ENCODE data around the gene SEMA4A. TPM values are rescaled to one million over a fixed set of nuclear protein-coding genes. Genes with fewer than 3 reads are reported as not detected.
"Not testable (repeated sequence)": the region's sequence is repeated elsewhere in the genome, so short reads cannot be mapped to it uniquely, and the experiment has no call there.

The SEMA4A gene
- total RNA-seq, 1 donor from 2014 or later: 128 TPM

GRCh38 chr1:156122519-156123355 is 30.6 kb upstream of the SEMA4A start:
- Mint-ChIP-seq H3K27me3 (ENCODE audit: low read depth) (no peaks in the 10 kb centered on the region), H3K36me3 (ENCODE audit: low read depth) (peaks cover 19% of the 10 kb centered on the region), H3K4me1 (ENCODE audit: low read depth) (peaks cover 56% of the 10 kb centered on the region), H3K4me3 (ENCODE audit: low read depth) (peak overlapping the region; percentile 13), H3K9me3 (no peaks in the 10 kb centered on the region), H3K27ac (peak overlapping the region; percentile 84)
- intact Hi-C loops (cut with micrococcal nuclease): loop anchor here (10.0 kb wide), 1 partner anchor 382 kb away; the partner anchor contains the start of gene MEF2D
- DNase-seq (ENCODE audit: low spot score): no peak

DNA sequence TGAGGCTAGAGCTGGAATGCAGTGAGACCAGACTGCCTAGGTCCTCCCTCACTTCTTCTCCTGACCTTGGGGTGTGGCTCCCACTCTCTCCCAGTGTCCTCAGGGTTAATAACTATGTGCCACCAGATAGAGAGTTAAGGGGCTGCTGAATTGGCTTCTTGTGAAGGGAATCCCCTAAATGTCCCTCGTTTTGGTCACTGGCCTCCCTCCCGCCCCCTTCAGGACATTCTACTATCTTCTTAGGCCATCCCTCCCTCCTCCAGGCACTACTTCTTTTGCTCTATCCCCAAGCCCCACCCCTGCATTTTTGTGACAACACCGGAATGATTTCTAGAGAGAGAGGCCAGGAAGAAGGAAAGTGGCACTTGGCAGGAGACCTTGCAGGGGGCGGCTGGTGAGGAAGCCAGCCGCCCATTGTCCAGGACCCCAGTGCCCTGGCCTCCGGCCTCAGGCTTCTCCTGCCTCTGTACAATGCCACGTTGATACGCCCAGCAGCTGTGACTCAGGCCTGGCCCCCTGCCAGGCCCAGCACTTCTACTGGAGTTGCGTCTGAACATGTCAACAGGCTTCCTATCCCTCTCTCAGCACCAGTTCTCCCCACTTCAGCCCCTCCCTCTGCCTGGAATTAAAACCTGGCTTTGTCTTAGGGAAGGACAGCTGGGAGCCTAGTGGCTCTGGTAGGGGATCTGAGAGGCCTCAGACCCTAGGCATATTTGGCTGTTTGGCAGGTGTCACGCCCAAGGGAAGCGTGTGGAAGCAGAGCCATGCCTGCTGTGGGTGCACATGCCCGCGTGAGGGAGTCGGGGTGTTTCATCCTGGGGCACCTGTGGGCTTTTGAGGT is 29.8 kb upstream of the SEMA4A start:
- intact Hi-C loops (cut with micrococcal nuclease): loop anchor here (10.0 kb wide), 1 partner anchor 381 kb away; the partner anchor contains the start of gene MEF2D
- Mint-ChIP-seq H3K27me3 (ENCODE audit: low read depth) (no peaks in the 10 kb centered on the region), H3K4me1 (ENCODE audit: low read depth) (peaks cover 58% of the 10 kb centered on the region), H3K9me3 (no peaks in the 10 kb centered on the region), H3K27ac (peak overlapping the region; percentile 84), H3K36me3 (ENCODE audit: low read depth) (peaks cover 19% of the 10 kb centered on the region), H3K4me3 (ENCODE audit: low read depth) (peak overlapping the region; percentile 13)
- DNase-seq (ENCODE audit: low spot score): no peak

DNA sequence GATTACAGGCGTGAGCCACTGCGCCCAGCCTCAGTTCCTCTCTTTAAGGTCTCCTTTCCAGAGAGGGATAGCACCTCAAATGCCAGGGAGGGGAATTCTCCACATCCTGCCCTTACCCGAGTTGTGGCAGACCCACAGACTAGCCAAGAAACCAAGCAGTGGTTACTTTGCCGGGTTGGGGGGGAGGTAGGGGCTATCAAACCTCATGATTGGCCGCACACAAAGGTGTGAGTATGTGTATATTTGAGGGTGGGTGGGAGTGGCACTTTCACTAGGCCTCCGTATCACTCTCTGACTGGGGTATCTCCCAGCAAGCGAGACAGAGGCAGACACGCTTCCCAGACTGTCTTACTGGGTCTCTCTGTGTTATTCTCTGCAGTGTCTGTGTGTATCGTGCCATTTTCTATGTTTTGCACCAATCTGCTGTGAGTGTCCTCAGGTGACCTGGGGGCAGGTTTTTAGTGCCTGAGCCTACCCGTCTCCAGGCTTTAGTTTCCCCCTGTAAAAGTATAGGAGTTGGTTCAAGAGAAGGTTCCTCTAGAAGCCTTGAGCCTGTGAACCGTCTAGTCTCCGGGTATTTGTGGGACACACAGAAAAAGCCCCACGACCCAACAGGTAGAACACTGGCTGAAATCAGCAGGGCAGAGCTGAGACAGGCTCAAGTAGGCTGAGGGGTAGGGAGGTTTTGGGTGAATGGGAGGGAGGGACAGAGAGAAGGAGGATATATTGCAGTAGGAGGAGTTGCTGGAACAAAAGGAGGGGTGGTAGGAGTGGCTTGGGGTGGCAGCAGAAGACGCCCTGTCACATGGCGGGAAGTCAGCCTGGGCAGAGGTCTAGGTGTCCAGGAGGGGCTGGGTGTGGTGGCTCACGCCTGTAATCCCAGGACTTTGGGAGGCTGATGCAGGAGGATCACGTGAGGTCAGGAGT is 28.6 kb upstream of the SEMA4A start:
- Mint-ChIP-seq H3K9me3 (no peaks in the 10 kb centered on the region), H3K27ac (peak overlapping the region; percentile 84), H3K36me3 (ENCODE audit: low read depth) (peaks cover 23% of the 10 kb centered on the region), H3K4me3 (ENCODE audit: low read depth) (peak overlapping the region; percentile 47), H3K4me1 (ENCODE audit: low read depth) (peaks cover 67% of the 10 kb centered on the region), H3K27me3 (ENCODE audit: low read depth) (no peaks in the 10 kb centered on the region)
- intact Hi-C loops (cut with micrococcal nuclease): loop anchor here (10.0 kb wide), 1 partner anchor 380 kb away; the partner anchor contains the start of gene MEF2D
- no peak for DNase-seq (ENCODE audit: low spot score)

GRCh38 chr1:156125544-156125943 is 27.8 kb upstream of the SEMA4A start:
- peak overlapping the region; percentile 84 for H3K27ac Mint-ChIP-seq
- intact Hi-C loops (cut with micrococcal nuclease): loop anchor here (10.0 kb wide), 1 partner anchor 379 kb away; the partner anchor contains the start of gene MEF2D
- H3K4me1 Mint-ChIP-seq (ENCODE audit: low read depth): peaks cover 65% of the 10 kb centered on the region
- H3K27me3 Mint-ChIP-seq (ENCODE audit: low read depth); H3K9me3 Mint-ChIP-seq; DNase-seq (ENCODE audit: low spot score): not testable (repeated sequence)
- H3K36me3 Mint-ChIP-seq (ENCODE audit: low read depth): peaks cover 23% of the 10 kb centered on the region
- H3K4me3 Mint-ChIP-seq (ENCODE audit: low read depth): peak overlapping the region; percentile 47

DNA sequence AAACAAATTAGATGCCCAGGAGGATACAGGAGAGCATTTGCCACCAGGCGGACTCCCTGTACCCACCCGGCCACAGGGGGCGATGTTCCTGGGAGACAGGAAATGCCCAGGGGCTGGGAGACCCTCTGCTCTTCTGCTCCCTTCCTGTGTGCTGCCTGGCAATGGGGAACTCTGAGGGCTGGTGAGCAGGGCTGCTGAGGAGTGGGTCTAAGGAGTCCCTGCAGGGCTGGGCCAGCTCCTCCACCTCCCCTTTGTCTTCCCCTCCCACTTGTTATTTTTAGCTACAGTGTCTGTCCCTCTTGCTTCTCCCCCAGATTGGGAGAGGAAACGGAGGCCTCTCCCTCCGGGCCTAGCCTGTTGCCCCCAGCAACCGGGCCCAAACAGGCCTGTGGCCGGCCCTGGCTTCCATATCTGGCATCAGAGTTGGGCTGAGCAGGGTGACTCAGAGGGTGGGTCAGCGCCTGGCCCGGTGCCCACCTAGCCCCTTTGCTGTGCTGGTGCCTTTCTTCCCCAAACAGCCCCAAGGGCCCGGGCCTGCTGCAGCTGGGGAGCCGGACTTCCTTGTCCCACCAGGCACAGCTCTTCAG is 27.2 kb upstream of the SEMA4A start:
- peak overlapping the region; percentile 91 for H3K27ac Mint-ChIP-seq
- H3K9me3 Mint-ChIP-seq: no peaks in the 10 kb centered on the region
- intact Hi-C loops (cut with micrococcal nuclease): loop anchor here (1.0 to 10.0 kb wide), 2 partner anchors 12 to 379 kb away; partner anchors contain the start of genes LMNA and MEF2D
- DNase-seq (ENCODE audit: low spot score): peak; percentile 70
- peaks cover 64% of the 10 kb centered on the region for H3K4me1 Mint-ChIP-seq (ENCODE audit: low read depth)
- H3K27me3 Mint-ChIP-seq (ENCODE audit: low read depth): no peaks in the 10 kb centered on the region
- H3K4me3 Mint-ChIP-seq (ENCODE audit: low read depth): peak overlapping the region; percentile 60
- H3K36me3 Mint-ChIP-seq (ENCODE audit: low read depth): peaks cover 23% of the 10 kb centered on the region

- Mint-ChIP-seq H3K36me3 (ENCODE audit: low read depth) (peaks cover 28% of the 10 kb centered on the region), H3K27ac (peak overlapping the region; percentile 91)
Measured at GRCh38 chr1:156126630-156127534, 26.5 kb upstream of the SEMA4A start.

DNA sequence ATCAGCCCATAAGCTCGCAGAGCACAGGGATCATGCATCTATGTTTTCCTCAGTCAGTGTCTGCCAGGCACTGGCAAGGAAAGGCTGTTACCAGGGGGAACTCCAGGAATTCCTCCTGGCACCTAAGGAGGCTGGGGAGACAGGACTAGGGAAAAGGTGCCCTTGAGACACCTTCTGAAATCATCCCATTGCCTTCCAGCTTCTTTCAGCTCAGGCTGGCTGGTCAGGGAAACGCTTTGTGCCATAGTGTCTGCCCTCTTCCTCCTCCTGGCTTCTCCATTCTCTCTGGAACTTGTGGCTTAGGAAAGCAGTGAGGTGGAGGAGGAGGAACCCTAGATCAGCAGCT is 25.1 kb upstream of the SEMA4A start:
- Mint-ChIP-seq H3K27ac (peak overlapping the region; percentile 52), H3K36me3 (ENCODE audit: low read depth) (peaks cover 30% of the 10 kb centered on the region), H3K4me1 (ENCODE audit: low read depth) (peaks cover 62% of the 10 kb centered on the region), H3K4me3 (ENCODE audit: low read depth) (peak overlapping the region; percentile 30), H3K27me3 (ENCODE audit: low read depth) (no peaks in the 10 kb centered on the region), H3K9me3 (no peaks in the 10 kb centered on the region)
- DNase-seq (ENCODE audit: low spot score): no peak
- intact Hi-C loops (cut with micrococcal nuclease): loop anchor here (10.0 kb wide), 1 partner anchor 377 kb away; the partner anchor contains the start of gene MEF2D

More at GRCh38 chr1:156126630-156127534, 26.5 kb upstream of the SEMA4A start:
- no peaks in the 10 kb centered on the region for H3K27me3 Mint-ChIP-seq (ENCODE audit: low read depth)
- intact Hi-C loops (cut with micrococcal nuclease): loop anchor here (1.0 to 10.0 kb wide), 4 partner anchors 13 to 378 kb away; partner anchors contain the start of genes LMNA and MEF2D
- H3K4me3 Mint-ChIP-seq (ENCODE audit: low read depth): peak overlapping the region; percentile 60
- no peaks in the 10 kb centered on the region for H3K9me3 Mint-ChIP-seq
- H3K4me1 Mint-ChIP-seq (ENCODE audit: low read depth): peaks cover 64% of the 10 kb centered on the region
- peak; percentile 85 for DNase-seq (ENCODE audit: low spot score)

- intact Hi-C loops (cut with micrococcal nuclease): loop anchor here (10.0 kb wide), 1 partner anchor 376 kb away; the partner anchor contains the start of gene MEF2D
- H3K4me3 Mint-ChIP-seq (ENCODE audit: low read depth): peak overlapping the region; percentile 30
- H3K27ac Mint-ChIP-seq: peak overlapping the region; percentile 52
- peaks cover 35% of the 10 kb centered on the region for H3K36me3 Mint-ChIP-seq (ENCODE audit: low read depth)
- no peak for DNase-seq (ENCODE audit: low spot score)
- H3K9me3 Mint-ChIP-seq: no peaks in the 10 kb centered on the region
- no peaks in the 10 kb centered on the region for H3K27me3 Mint-ChIP-seq (ENCODE audit: low read depth)
- peaks cover 56% of the 10 kb centered on the region for H3K4me1 Mint-ChIP-seq (ENCODE audit: low read depth)
Measured at GRCh38 chr1:156128654-156129597, 24.5 kb upstream of the SEMA4A start.

DNA sequence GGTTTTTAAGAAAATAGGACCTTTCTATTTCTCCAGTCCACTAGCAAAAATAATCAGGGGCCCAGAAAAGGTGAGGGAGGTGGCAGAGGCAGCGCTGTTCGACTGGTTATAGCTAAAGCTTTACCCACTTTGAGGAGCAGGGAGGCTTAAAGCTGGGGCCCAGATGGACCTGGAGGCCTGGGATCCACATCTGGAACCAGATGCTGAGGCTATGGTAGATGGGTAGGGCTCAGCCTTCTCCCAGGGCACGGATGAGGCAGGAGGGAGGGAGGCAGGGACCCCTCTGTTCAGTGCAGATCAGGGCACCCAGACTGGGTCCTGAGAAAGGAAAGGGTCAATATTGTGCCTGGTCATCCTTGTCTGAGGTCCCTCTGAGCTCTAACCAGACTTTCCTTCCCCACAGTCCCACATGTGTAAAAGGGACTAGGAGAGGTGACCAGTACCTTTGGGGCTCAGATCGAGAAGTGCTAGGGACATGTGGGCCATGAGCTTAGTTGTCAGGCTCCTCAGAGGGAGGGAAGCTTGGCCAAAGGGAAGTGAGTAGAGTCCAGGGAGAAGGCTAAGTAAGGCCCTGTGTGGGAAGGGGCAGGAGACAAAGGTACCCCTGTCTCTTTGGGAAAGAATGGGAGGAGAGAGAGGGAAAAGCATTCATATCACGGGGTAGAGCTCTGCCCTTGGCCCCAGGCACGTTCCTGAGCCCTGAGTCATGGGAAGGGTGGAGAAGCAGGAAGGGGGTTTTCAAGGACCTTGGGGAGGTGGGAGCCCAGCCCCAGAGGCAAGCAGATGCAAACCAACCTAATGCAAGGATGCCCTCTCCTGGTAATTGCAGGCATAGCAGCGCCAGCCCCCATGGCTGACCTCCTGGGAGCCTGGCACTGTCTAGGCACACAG is 23.5 kb upstream of the SEMA4A start:
- DNase-seq (ENCODE audit: low spot score): peak; percentile 63
- H3K4me1 Mint-ChIP-seq (ENCODE audit: low read depth): peaks cover 47% of the 10 kb centered on the region
- H3K36me3 Mint-ChIP-seq (ENCODE audit: low read depth): peaks cover 45% of the 10 kb centered on the region
- H3K27me3 Mint-ChIP-seq (ENCODE audit: low read depth): no peaks in the 10 kb centered on the region
- no peak overlapping the region for H3K4me3 Mint-ChIP-seq (ENCODE audit: low read depth)
- intact Hi-C loops (cut with micrococcal nuclease): loop anchor here (1.0 to 10.0 kb wide), 3 partner anchors 34 to 375 kb away; partner anchors contain the start of gene MEF2D
- no peaks in the 10 kb centered on the region for H3K9me3 Mint-ChIP-seq
- H3K27ac Mint-ChIP-seq: peak overlapping the region; percentile 33

Data from activated T-helper 2 cell treated with anti-CD3 and anti-CD28 coated beads, Interferon-gamma antibody, Interleukin-2, Interleukin-4, amounts not matched to agents 10 μg/mL and 5 μg/mL and 100 μg/mL, durations not matched to agents 14 hours and 24 hours and 36 hours (primary cell).